GM12875 (cell line): ENCODE measurements around the gene ACBD4.

ENCODE experiments used
- H3K4me3 ChIP-seq: one replicate; pipeline ENCODE4 v1.5.1; 2011; ENCODE audit warnings: low read depth, low read length, control low read depth
- CTCF ChIP-seq: IDR thresholded peaks from 2 replicates; pipeline ENCODE4 v1.5.1; 2011; ENCODE audit warnings: low read depth, mild to moderate bottlenecking, control low read depth, inconsistent platforms, low read length, moderate library complexity, borderline replicate concordance; ENCODE audit not compliant: insufficient read depth

ACBD4 gene

DNA sequence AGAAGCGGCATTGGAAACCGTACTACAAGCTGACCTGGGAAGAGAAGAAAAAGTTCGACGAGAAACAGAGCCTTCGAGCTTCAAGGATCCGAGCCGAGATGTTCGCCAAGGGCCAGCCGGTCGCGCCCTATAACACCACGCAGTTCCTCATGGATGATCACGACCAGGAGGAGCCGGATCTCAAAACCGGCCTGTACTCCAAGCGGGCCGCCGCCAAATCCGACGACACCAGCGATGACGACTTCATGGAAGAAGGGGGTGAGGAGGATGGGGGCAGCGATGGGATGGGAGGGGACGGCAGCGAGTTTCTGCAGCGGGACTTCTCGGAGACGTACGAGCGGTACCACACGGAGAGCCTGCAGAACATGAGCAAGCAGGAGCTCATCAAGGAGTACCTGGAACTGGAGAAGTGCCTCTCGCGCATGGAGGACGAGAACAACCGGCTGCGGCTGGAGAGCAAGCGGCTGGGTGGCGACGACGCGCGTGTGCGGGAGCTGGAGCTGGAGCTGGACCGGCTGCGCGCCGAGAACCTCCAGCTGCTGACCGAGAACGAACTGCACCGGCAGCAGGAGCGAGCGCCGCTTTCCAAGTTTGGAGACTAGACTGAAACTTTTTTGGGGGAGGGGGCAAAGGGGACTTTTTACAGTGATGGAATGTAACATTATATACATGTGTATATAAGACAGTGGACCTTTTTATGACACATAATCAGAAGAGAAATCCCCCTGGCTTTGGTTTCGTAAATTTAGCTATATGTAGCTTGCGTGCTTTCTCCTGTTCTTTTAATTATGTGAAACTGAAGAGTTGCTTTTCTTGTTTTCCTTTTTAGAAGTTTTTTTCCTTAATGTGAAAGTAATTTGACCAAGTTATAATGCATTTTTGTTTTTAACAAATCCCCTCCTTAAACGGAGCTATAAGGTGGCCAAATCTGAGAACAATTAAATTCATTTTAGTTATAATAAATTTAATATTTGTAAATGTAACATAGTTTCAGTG, 14.5 kb downstream of the ACBD4 start:
- TF ChIP-seq CTCF = no peak
- H3K4me3 ChIP-seq = peak overlapping the region; percentile 84

- H3K4me3 ChIP-seq = peak overlapping the region; percentile 17
- TF ChIP-seq CTCF = no peak
These were observed 15.7 kb downstream of the ACBD4 start for GRCh38 chr17:45150911-45151809.

DNA sequence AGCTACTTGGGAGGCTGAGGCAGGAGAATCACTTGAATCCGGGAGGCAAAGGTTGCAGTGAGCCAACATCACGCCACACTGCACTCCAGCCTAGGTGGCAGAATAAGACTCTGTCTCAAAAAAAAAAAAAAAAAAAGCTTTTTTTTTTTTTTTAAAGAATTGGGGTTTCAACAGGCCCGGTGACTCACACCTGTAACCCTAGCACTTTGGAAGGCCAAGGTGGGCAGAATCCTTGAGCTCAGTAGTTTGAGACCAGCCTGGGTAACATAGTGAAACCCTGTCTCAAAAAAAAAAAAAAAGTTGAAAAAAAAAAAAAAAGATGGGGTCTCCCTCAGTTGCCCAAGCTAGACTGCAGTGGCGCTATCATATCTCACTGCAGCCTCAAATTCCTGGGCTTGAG, 19.5 kb downstream of the ACBD4 start:
- no peak overlapping the region for H3K4me3 ChIP-seq
- no peak for TF ChIP-seq CTCF

- no peak for TF ChIP-seq CTCF
These were observed 20.0 kb downstream of the ACBD4 start for GRCh38 chr17:45155483-45155882.

GRCh38 chr17:45156242-45156641, 20.8 kb downstream of the ACBD4 start:
- TF ChIP-seq CTCF = no peak
- no peak overlapping the region for H3K4me3 ChIP-seq

More at GRCh38 chr17:45155483-45155882, 20.0 kb downstream of the ACBD4 start:
- H3K4me3 ChIP-seq = no peak overlapping the region

- TF ChIP-seq CTCF = 0 out of 2 replicates have a peak, but pooled peaks have one; percentile 22
- H3K4me3 ChIP-seq = peak overlapping the region; percentile 76
These were observed 25.2 kb downstream of the ACBD4 start for GRCh38 chr17:45160447-45161287.
